HEK293 (cell line): Measurements from ENCODE around the gene SBK1.

Experiments
- BCL11A ChIP-seq: fragments of 450-650 bp; formaldehyde crosslinking; IDR thresholded peaks from 2 replicates; pipeline ENCODE4 v1.5.1; 2016; ENCODE audit warnings: low read depth, missing biosample characterization, missing genetic modification characterization
- EGR2 ChIP-seq: fragments of 450-650 bp; formaldehyde crosslinking; IDR thresholded peaks from 2 replicates; pipeline ENCODE4 v1.5.1; 2016; ENCODE audit warnings: low read depth, missing biosample characterization, missing genetic modification characterization
- GFI1B ChIP-seq: fragments of 450-650 bp; formaldehyde crosslinking; IDR thresholded peaks from 2 replicates; pipeline ENCODE4 v1.5.1; 2016; ENCODE audit warnings: missing biosample characterization, missing genetic modification characterization
- GLI4 ChIP-seq: fragments of 450-650 bp; formaldehyde crosslinking; IDR thresholded peaks from 2 replicates; pipeline ENCODE4 v1.5.1; 2016; ENCODE audit warnings: missing biosample characterization, missing genetic modification characterization
- KLF1 ChIP-seq: fragments of 450-650 bp; formaldehyde crosslinking; IDR thresholded peaks from 2 replicates; pipeline ENCODE4 v1.5.1; 2016; ENCODE audit warnings: missing biosample characterization, missing genetic modification characterization
- KLF7 ChIP-seq: fragments of 450-650 bp; formaldehyde crosslinking; IDR thresholded peaks from 2 replicates; pipeline ENCODE4 v1.5.1; 2016; ENCODE audit warnings: missing biosample characterization, missing genetic modification characterization, borderline replicate concordance
- KLF8 ChIP-seq: fragments of 450-650 bp; formaldehyde crosslinking; IDR thresholded peaks from 2 replicates; pipeline ENCODE4 v1.5.1; 2016; ENCODE audit warnings: missing biosample characterization, missing genetic modification characterization
- OSR2 ChIP-seq: fragments of 450-650 bp; formaldehyde crosslinking; IDR thresholded peaks from 2 replicates; pipeline ENCODE4 v1.5.1; 2016; ENCODE audit warnings: missing biosample characterization, missing genetic modification characterization
- PRDM4 ChIP-seq: fragments of 450-650 bp; formaldehyde crosslinking; IDR thresholded peaks from 2 replicates; pipeline ENCODE4 v1.5.1; 2017; ENCODE audit warnings: missing biosample characterization, missing genetic modification characterization
- REPIN1 ChIP-seq: fragments of 450-650 bp; formaldehyde crosslinking; IDR thresholded peaks from 2 replicates; pipeline ENCODE4 v1.5.1; 2017; ENCODE audit warnings: missing biosample characterization, missing genetic modification characterization, low read depth
- SETDB1 ChIP-seq: IDR thresholded peaks from one replicate; pipeline ENCODE4 v1.6.1; 2017; ENCODE audit warnings: mild to moderate bottlenecking, low read length, moderate library complexity, mixed read lengths; ENCODE audit not compliant: insufficient read length
- SP2 ChIP-seq: fragments of 450-650 bp; formaldehyde crosslinking; IDR thresholded peaks from 2 replicates; pipeline ENCODE4 v1.5.1; 2016; ENCODE audit warnings: missing biosample characterization, missing genetic modification characterization
- WT1 ChIP-seq: fragments of 450-650 bp; formaldehyde crosslinking; IDR thresholded peaks from 2 replicates; pipeline ENCODE4 v1.5.1; 2016; ENCODE audit warnings: missing biosample characterization, missing genetic modification characterization
- ZBTB7A ChIP-seq: fragments of 450-650 bp; formaldehyde crosslinking; IDR thresholded peaks from 2 replicates; pipeline ENCODE4 v1.5.1; 2016; ENCODE audit warnings: low read depth, missing biosample characterization, missing genetic modification characterization
- ZFHX2 ChIP-seq: fragments of 450-650 bp; formaldehyde crosslinking; conservative IDR thresholded peaks from 2 replicates; pipeline ENCODE4 v1.5.1; 2016; ENCODE audit warnings: missing biosample characterization, missing genetic modification characterization
- ZNF16 ChIP-seq: fragments of 450-650 bp; formaldehyde crosslinking; IDR thresholded peaks from 2 replicates; pipeline ENCODE4 v1.5.1; 2016; ENCODE audit warnings: low read depth, missing biosample characterization, missing genetic modification characterization
- ZNF23 ChIP-seq: fragments of 450-650 bp; formaldehyde crosslinking; IDR thresholded peaks from 2 replicates; pipeline ENCODE4 v1.5.1; 2016; ENCODE audit warnings: missing biosample characterization, missing genetic modification characterization, borderline replicate concordance
- ZNF266 ChIP-seq: fragments of 450-650 bp; formaldehyde crosslinking; IDR thresholded peaks from 2 replicates; pipeline ENCODE4 v1.5.1; 2016; ENCODE audit warnings: missing biosample characterization, missing genetic modification characterization, low read depth
- ZNF292 ChIP-seq: fragments of 450-650 bp; formaldehyde crosslinking; IDR thresholded peaks from 2 replicates; pipeline ENCODE4 v1.5.1; 2016; ENCODE audit warnings: low read depth, missing biosample characterization, missing genetic modification characterization, borderline replicate concordance
- ZNF404 ChIP-seq: fragments of 450-650 bp; formaldehyde crosslinking; IDR thresholded peaks from 2 replicates; pipeline ENCODE4 v1.5.1; 2017; ENCODE audit warnings: missing biosample characterization, missing genetic modification characterization
- ZNF501 ChIP-seq: fragments of 450-650 bp; formaldehyde crosslinking; IDR thresholded peaks from 2 replicates; pipeline ENCODE4 v1.5.1; 2016; ENCODE audit warnings: missing biosample characterization, missing genetic modification characterization
- ZNF529 ChIP-seq: fragments of 450-650 bp; formaldehyde crosslinking; IDR thresholded peaks from 2 replicates; pipeline ENCODE4 v1.5.1; 2017; ENCODE audit warnings: missing genetic modification characterization, missing biosample characterization; ENCODE audit not compliant: insufficient replicate concordance
- ZNF621 ChIP-seq: fragments of 450-650 bp; formaldehyde crosslinking; IDR thresholded peaks from 2 replicates; pipeline ENCODE4 v1.5.1; 2017; ENCODE audit warnings: missing biosample characterization, missing genetic modification characterization
- ZNF677 ChIP-seq: fragments of 450-650 bp; IDR thresholded peaks from 2 replicates; pipeline ENCODE4 v1.5.0; 2018; ENCODE audit warnings: missing biosample characterization, mild to moderate bottlenecking, missing genetic modification characterization, moderate library complexity
- ZNF747 ChIP-seq: fragments of 450-650 bp; formaldehyde crosslinking; IDR thresholded peaks from 2 replicates; pipeline ENCODE4 v1.5.1; 2016; ENCODE audit warnings: missing biosample characterization, missing genetic modification characterization
- ZSCAN30 ChIP-seq: fragments of 450-650 bp; IDR thresholded peaks from 2 replicates; pipeline ENCODE4 v1.5.1; 2018; ENCODE audit warnings: missing biosample characterization, mild to moderate bottlenecking, missing genetic modification characterization, moderate library complexity
- TF ChIP-seq, protein P1 (sequence below): fragments of 450-650 bp; formaldehyde crosslinking; IDR thresholded peaks from 2 replicates; pipeline ENCODE4 v1.5.1; 2016; ENCODE audit warnings: missing biosample characterization, missing genetic modification characterization
- TF ChIP-seq, protein P2 (sequence below): fragments of 450-650 bp; formaldehyde crosslinking; IDR thresholded peaks from 2 replicates; pipeline ENCODE4 v1.5.1; 2016; ENCODE audit warnings: missing biosample characterization, missing genetic modification characterization
- TF ChIP-seq, protein P3 (sequence below): fragments of 450-650 bp; formaldehyde crosslinking; IDR thresholded peaks from 2 replicates; pipeline ENCODE4 v1.5.1; 2016; ENCODE audit warnings: missing biosample characterization, missing genetic modification characterization
- TF ChIP-seq, protein P4 (sequence below): fragments of 450-650 bp; formaldehyde crosslinking; IDR thresholded peaks from 2 replicates; pipeline ENCODE4 v1.5.1; 2016; ENCODE audit warnings: missing biosample characterization, missing genetic modification characterization
- TF ChIP-seq, protein P5 (sequence below): fragments of 450-650 bp; formaldehyde crosslinking; IDR thresholded peaks from 2 replicates; pipeline ENCODE4 v1.5.1; 2017; ENCODE audit warnings: missing biosample characterization, missing genetic modification characterization

Gene SBK1

GRCh38 chr16:28280881-28281836 lies 11.2 kb upstream of the SBK1 start (continued):
- TF ChIP-seq ZNF621 (tag by site-specific recombination) (no peak), ZNF501 (tag by site-specific recombination) (no peak), ZNF292 (no peak), GLI4 (no peak), BCL11A (no peak), ZNF747 (no peak), ZNF266 (tag by site-specific recombination) (no peak), KLF1 (tag by site-specific recombination) (peak; percentile 75), ZBTB7A (tag by site-specific recombination) (no peak), ZSCAN30 (no peak), PRDM4 (tag by site-specific recombination) (no peak), KLF7 (tag by site-specific recombination) (no peak), SP2 (peak; percentile 19), SETDB1 (no peak), ZFHX2 (0 out of 2 replicates have a peak, but pooled peaks have one; percentile 12), ZNF677 (tag by site-specific recombination) (no peak), EGR2 (0 out of 2 replicates have a peak, but pooled peaks have one; percentile 4), REPIN1 (tag by site-specific recombination) (no peak), ZNF16 (tag by site-specific recombination) (no peak), OSR2 (tag by site-specific recombination) (no peak), GFI1B (tag by site-specific recombination) (no peak), ZNF23 (tag by site-specific recombination) (no peak), WT1 (tag by site-specific recombination) (peak; percentile 42; the same call in 1 of the 2 replicates), ZNF529 (tag by site-specific recombination) (no peak), KLF8 (tag by site-specific recombination) (0 out of 2 replicates have a peak, but pooled peaks have one; percentile 15), ZNF404 (tag by site-specific recombination) (no peak)
- TF ChIP-seq, protein P1, sequence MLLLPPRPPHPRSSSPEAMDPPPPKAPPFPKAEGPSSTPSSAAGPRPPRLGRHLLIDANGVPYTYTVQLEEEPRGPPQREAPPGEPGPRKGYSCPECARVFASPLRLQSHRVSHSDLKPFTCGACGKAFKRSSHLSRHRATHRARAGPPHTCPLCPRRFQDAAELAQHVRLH (tag by site-specific recombination), result no peak
- TF ChIP-seq, protein P2, sequence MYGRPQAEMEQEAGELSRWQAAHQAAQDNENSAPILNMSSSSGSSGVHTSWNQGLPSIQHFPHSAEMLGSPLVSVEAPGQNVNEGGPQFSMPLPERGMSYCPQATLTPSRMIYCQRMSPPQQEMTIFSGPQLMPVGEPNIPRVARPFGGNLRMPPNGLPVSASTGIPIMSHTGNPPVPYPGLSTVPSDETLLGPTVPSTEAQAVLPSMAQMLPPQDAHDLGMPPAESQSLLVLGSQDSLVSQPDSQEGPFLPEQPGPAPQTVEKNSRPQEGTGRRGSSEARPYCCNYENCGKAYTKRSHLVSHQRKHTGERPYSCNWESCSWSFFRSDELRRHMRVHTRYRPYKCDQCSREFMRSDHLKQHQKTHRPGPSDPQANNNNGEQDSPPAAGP (tag by site-specific recombination), result peak; percentile 73
- TF ChIP-seq, protein P3, sequence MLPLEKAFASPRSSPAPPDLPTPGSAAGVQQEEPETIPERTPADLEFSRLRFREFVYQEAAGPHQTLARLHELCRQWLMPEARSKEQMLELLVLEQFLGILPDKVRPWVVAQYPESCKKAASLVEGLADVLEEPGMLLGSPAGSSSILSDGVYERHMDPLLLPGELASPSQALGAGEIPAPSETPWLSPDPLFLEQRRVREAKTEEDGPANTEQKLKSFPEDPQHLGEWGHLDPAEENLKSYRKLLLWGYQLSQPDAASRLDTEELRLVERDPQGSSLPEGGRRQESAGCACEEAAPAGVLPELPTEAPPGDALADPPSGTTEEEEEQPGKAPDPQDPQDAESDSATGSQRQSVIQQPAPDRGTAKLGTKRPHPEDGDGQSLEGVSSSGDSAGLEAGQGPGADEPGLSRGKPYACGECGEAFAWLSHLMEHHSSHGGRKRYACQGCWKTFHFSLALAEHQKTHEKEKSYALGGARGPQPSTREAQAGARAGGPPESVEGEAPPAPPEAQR (tag by site-specific recombination), result no peak
- TF ChIP-seq, protein P4, sequence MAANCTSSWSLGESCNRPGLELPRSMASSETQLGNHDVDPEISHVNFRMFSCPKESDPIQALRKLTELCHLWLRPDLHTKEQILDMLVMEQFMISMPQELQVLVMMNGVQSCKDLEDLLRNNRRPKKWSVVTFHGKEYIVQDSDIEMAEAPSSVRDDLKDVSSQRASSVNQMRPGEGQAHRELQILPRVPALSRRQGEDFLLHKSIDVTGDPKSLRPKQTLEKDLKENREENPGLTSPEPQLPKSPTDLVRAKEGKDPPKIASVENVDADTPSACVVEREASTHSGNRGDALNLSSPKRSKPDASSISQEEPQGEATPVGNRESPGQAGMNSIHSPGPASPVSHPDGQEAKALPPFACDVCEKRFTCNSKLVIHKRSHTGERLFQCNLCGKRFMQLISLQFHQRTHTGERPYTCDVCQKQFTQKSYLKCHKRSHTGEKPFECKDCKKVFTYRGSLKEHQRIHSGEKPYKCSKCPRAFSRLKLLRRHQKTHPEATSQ (tag by site-specific recombination), result no peak
- TF ChIP-seq, protein P5, sequence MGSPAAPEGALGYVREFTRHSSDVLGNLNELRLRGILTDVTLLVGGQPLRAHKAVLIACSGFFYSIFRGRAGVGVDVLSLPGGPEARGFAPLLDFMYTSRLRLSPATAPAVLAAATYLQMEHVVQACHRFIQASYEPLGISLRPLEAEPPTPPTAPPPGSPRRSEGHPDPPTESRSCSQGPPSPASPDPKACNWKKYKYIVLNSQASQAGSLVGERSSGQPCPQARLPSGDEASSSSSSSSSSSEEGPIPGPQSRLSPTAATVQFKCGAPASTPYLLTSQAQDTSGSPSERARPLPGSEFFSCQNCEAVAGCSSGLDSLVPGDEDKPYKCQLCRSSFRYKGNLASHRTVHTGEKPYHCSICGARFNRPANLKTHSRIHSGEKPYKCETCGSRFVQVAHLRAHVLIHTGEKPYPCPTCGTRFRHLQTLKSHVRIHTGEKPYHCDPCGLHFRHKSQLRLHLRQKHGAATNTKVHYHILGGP (tag by site-specific recombination), result no peak
